ENCODE measurements around the gene CSTF2T.

The CSTF2T gene

GRCh38 chr10:51659344-51659743, 40.1 kb downstream of the CSTF2T start:
- H3K4me1 ChIP-seq (ENCODE audit: control insufficient read depth, insufficient read depth, low read length), result peaks cover 8% of the 10 kb centered on the region
- no peak overlapping the region for H3K9ac ChIP-seq (ENCODE audit: low read length)
- no peak overlapping the region for H3K4me3 ChIP-seq (ENCODE audit: low read length)
- no peaks in the 10 kb centered on the region for H3K27me3 ChIP-seq (ENCODE audit: control insufficient read depth, insufficient read depth, low read length)
- H3K27ac ChIP-seq (ENCODE audit: low read depth, low read length), result no peak overlapping the region
- no peaks in the 10 kb centered on the region for H3K36me3 ChIP-seq (ENCODE audit: control insufficient read depth, insufficient read depth, low read length)

- Histone ChIP-seq H3K27me3 (ENCODE audit: control insufficient read depth, insufficient read depth, low read length) (no peaks in the 10 kb centered on the region), H3K9ac (ENCODE audit: low read length) (no peak overlapping the region), H3K4me1 (ENCODE audit: control insufficient read depth, insufficient read depth, low read length) (peaks cover 8% of the 10 kb centered on the region), H3K4me3 (ENCODE audit: low read length) (no peak overlapping the region), H3K27ac (ENCODE audit: low read depth, low read length) (no peak overlapping the region), H3K36me3 (ENCODE audit: control insufficient read depth, insufficient read depth, low read length) (no peaks in the 10 kb centered on the region)
These were observed 41.4 kb downstream of the CSTF2T start for GRCh38 chr10:51658000-51658399.

DNA sequence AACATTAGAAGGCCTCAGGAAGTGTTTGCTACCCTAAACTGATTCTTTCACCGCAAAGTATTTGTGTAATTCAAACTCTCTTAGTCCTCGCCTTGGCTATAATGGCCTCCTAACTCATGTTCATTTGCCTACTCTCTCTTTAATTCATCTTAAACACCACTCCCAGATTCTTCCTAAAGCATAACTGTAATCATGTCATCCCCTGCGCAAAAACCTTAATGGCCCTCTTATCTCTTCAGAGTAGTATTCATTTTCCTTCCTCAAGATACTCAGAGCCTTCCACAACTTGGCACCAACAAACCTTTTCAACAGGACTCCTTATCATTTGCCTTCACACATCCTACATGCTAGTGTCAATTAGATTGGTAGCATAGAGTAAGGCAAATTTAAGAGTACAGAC, 42.9 kb downstream of the CSTF2T start:
- no peaks in the 10 kb centered on the region for H3K27me3 ChIP-seq (ENCODE audit: control insufficient read depth, insufficient read depth, low read length)
- H3K9ac ChIP-seq (ENCODE audit: low read length), result no peak overlapping the region
- no peak overlapping the region for H3K27ac ChIP-seq (ENCODE audit: low read depth, low read length)
- H3K4me1 ChIP-seq (ENCODE audit: control insufficient read depth, insufficient read depth, low read length), result peaks cover 8% of the 10 kb centered on the region
- H3K4me3 ChIP-seq (ENCODE audit: low read length), result no peak overlapping the region
- no peaks in the 10 kb centered on the region for H3K36me3 ChIP-seq (ENCODE audit: control insufficient read depth, insufficient read depth, low read length)

- Histone ChIP-seq H3K27me3 (ENCODE audit: control insufficient read depth, insufficient read depth, low read length) (no peaks in the 10 kb centered on the region), H3K4me1 (ENCODE audit: control insufficient read depth, insufficient read depth, low read length) (peaks cover 8% of the 10 kb centered on the region), H3K27ac (ENCODE audit: low read depth, low read length) (no peak overlapping the region), H3K4me3 (ENCODE audit: low read length) (no peak overlapping the region), H3K9ac (ENCODE audit: low read length) (no peak overlapping the region), H3K36me3 (ENCODE audit: control insufficient read depth, insufficient read depth, low read length) (no peaks in the 10 kb centered on the region)
These were observed 44.5 kb downstream of the CSTF2T start for GRCh38 chr10:51654918-51655317.

- Histone ChIP-seq H3K27me3 (ENCODE audit: control insufficient read depth, insufficient read depth, low read length) (no peaks in the 10 kb centered on the region), H3K4me3 (ENCODE audit: low read length) (no peak overlapping the region), H3K36me3 (ENCODE audit: control insufficient read depth, insufficient read depth, low read length) (no peaks in the 10 kb centered on the region), H3K9ac (ENCODE audit: low read length) (no peak overlapping the region), H3K27ac (ENCODE audit: low read depth, low read length) (no peak overlapping the region), H3K4me1 (ENCODE audit: control insufficient read depth, insufficient read depth, low read length) (peaks cover 5% of the 10 kb centered on the region)
These were observed 46.4 kb downstream of the CSTF2T start for GRCh38 chr10:51653025-51653424.

DNA sequence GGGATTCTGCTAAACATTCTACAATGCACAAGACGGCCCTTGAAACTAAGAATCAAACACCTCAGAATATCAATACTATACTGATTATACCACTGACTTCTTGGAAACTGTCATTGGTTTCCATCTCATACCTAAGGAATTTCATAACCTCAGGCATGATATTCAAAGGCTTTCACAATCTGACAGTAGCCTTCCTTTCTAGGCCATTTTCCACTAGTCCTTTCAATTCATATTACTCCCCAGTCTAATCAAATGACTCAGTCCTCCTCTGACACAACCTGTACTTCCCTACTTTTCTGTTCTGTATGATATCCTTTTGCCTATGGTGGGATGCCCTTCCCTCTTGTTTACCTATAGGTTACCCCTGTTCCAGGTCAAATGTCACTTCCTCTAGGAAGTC, 48.3 kb downstream of the CSTF2T start:
- Histone ChIP-seq H3K36me3 (ENCODE audit: control insufficient read depth, insufficient read depth, low read length) (no peaks in the 10 kb centered on the region), H3K4me1 (ENCODE audit: control insufficient read depth, insufficient read depth, low read length) (no peaks in the 10 kb centered on the region), H3K4me3 (ENCODE audit: low read length) (no peak overlapping the region), H3K27ac (ENCODE audit: low read depth, low read length) (no peak overlapping the region), H3K27me3 (ENCODE audit: control insufficient read depth, insufficient read depth, low read length) (no peaks in the 10 kb centered on the region), H3K9ac (ENCODE audit: low read length) (no peak overlapping the region)

DNA sequence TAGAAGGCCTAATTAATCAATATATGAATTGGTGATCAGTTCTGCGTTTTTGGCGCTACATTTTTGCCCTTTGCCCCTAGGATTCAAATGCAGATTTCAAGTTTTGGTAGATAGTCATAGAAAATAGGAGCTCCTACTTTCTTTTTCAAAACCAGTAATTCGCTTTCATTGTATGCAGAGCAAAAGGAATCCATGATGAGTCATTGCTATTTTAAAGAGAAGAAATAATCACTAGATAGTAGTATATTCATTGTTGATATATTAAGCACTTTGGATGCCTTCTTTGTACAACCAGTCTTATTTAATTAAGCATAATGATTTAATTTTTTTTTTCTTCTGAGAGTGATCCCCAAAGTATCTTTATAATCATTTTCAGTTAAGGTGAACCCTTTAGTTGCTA, 50.3 kb downstream of the CSTF2T start:
- no peaks in the 10 kb centered on the region for H3K36me3 ChIP-seq (ENCODE audit: control insufficient read depth, insufficient read depth, low read length)
- H3K27me3 ChIP-seq (ENCODE audit: control insufficient read depth, insufficient read depth, low read length), result no peaks in the 10 kb centered on the region
- no peaks in the 10 kb centered on the region for H3K4me1 ChIP-seq (ENCODE audit: control insufficient read depth, insufficient read depth, low read length)
- H3K9ac ChIP-seq (ENCODE audit: low read length), result no peak overlapping the region
- no peak overlapping the region for H3K27ac ChIP-seq (ENCODE audit: low read depth, low read length)
- no peak overlapping the region for H3K4me3 ChIP-seq (ENCODE audit: low read length)
